Caco-2 (cell line): ENCODE results near the gene SAXO2. TPM values are rescaled to one million over a fixed set of nuclear protein-coding genes. Genes with fewer than 3 reads are reported as not detected.
"Not testable (repeated sequence)": the region's sequence is repeated elsewhere in the genome, so short reads cannot be mapped to it uniquely, and the experiment has no call there.

ENCODE experiments used
- BruUV-seq: library from RNA; stranded (reverse); fragments of 400-500 nt; replicated peaks from 2 replicates; lab custom pipeline; 2021; lab: Mats Ljungman, UMichigan
- CTCF ChIA-PET: fragments of 300-600 bp; sonication (Branson Sonifier 250); formaldehyde crosslinking; loops from one replicate; lab custom pipeline; 2022; ENCODE audit warnings: antibody characterized with exemption; lab: Charles Lee
- POLR2A ChIA-PET: fragments of 300-600 bp; sonication (Branson Sonifier 250); formaldehyde crosslinking; loops from one replicate; lab custom pipeline; 2022; ENCODE audit warnings: antibody characterized with exemption; lab: Charles Lee
- DNase-seq, 2 experiments: peaks; one replicate each; pipeline versions ENCODE4 v3.0.0 to v3.0.0-alpha.2; 2020 to 2022
- H3K27me3 ChIP-seq: replicated peaks from 2 replicates; pipeline ENCODE4 v1.6.0; 2011; ENCODE audit warnings: low read length; ENCODE audit not compliant: control insufficient read depth, insufficient read depth
- H3K36me3 ChIP-seq: 2 replicates; pipeline ENCODE4 v1.5.1; 2011; ENCODE audit warnings: low read length; ENCODE audit not compliant: control insufficient read depth, insufficient read depth
- H3K4me1 ChIP-seq: fragments of 250-450 bp; sonication (Bioruptor Pico); 2 replicates; pipeline ENCODE4 v1.5.1; 2020; ENCODE audit warnings: mild to moderate bottlenecking
- H3K4me3 ChIP-seq: 2 replicates; pipeline ENCODE4 v1.5.1; 2011; ENCODE audit warnings: low read depth, mild to moderate bottlenecking, control low read depth, low read length
- H3K9me3 ChIP-seq: fragments of 250-450 bp; sonication (Bioruptor Pico); 2 replicates; pipeline ENCODE4 v1.5.1; 2020; ENCODE audit warnings: mild to moderate bottlenecking, moderate library complexity
- H3K27ac Mint-ChIP-seq: one replicate; pipeline ENCODE4 v1.8.0; 2022; ENCODE audit warnings: mixed read lengths; ENCODE audit not compliant: unreplicated experiment
- H3K27me3 Mint-ChIP-seq: one replicate; pipeline ENCODE4 v1.8.0; 2022; ENCODE audit warnings: mixed read lengths; ENCODE audit not compliant: insufficient read depth, unreplicated experiment
- H3K36me3 Mint-ChIP-seq: one replicate; pipeline ENCODE4 v1.8.0; 2022; ENCODE audit warnings: mild to moderate bottlenecking, mixed read lengths; ENCODE audit not compliant: insufficient read depth, unreplicated experiment
- H3K4me1 Mint-ChIP-seq: one replicate; pipeline ENCODE4 v1.8.0; 2022; ENCODE audit warnings: low read depth, mixed read lengths; ENCODE audit not compliant: unreplicated experiment
- H3K4me3 Mint-ChIP-seq: one replicate; pipeline ENCODE4 v1.8.0; 2022; ENCODE audit warnings: mild to moderate bottlenecking, moderate library complexity, mixed read lengths; ENCODE audit not compliant: unreplicated experiment
- H3K9me3 Mint-ChIP-seq: one replicate; pipeline ENCODE4 v1.8.0; 2022; ENCODE audit warnings: mixed read lengths; ENCODE audit not compliant: unreplicated experiment
- intact Hi-C: fragments of 100-400 bp; cut with micrococcal nuclease; formaldehyde crosslinking; loops from one replicate; pipeline ENCODE4 v1.10.0; 2022; ENCODE audit not compliant: unreplicated experiment
- total RNA-seq: library from RNA; stranded (reverse); gene quantifications from 2 replicates; pipeline ENCODE4 v1.2.3, GENCODE V29; 2022
- TF ChIP-seq, protein P1 (sequence below), 2 experiments: fragments of 200-600 bp in 1 of 2; IDR thresholded peaks; 1 replicate in 1 of 2; 2 replicates in 1 of 2; pipeline versions ENCODE4 v1.5.1 to v1.8.0; 2011 to 2022; ENCODE audit warnings: antibody characterized with exemption in 1 of 2, control low read depth in 1 of 2, inconsistent platforms in 1 of 2, low read depth in 1 of 2, low read length in 1 of 2, mild to moderate bottlenecking in 1 of 2, moderate library complexity in 1 of 2; ENCODE audit not compliant: insufficient read depth in 1 of 2, severe bottlenecking in 1 of 2, unreplicated experiment in 1 of 2

Gene SAXO2
- total RNA-seq, 1 experiment from 2014 or later = 0.61 TPM

DNA sequence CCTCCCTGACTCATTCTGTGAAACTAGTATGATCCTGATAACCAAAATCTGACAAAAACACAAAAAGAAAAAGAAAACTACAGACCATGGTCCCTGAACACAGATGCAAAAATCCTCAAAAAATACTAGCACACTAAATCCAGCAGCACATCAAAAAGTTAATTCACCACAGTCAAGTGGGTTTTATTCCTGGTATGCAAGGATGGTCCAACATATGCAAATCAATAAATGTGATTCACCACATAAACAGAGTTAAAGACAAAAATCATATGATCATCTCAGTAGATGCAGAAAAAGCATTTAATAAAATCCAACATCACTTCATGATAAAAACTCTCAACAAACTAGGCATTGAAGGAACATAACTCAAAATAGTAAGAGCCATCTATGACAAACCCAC, 12.8 kb downstream of the SAXO2 start:
- H3K36me3 ChIP-seq = no peaks in the 10 kb centered on the region
- Mint-ChIP-seq H3K4me3 (no peak overlapping the region), H3K36me3 (no peaks in the 10 kb centered on the region), H3K4me1 (no peaks in the 10 kb centered on the region), H3K27me3 (peaks cover 18% of the 10 kb centered on the region), H3K9me3 (no peaks in the 10 kb centered on the region), H3K27ac (no peak overlapping the region)
- no peak for DNase-seq
- H3K27me3 ChIP-seq = no peaks in the 10 kb centered on the region
- H3K4me3 ChIP-seq = no peak overlapping the region
- intact Hi-C loops = no loop called here
- H3K9me3 ChIP-seq = no peaks in the 10 kb centered on the region
- H3K4me1 ChIP-seq = no peaks in the 10 kb centered on the region
- ChIA-PET POLR2A (no interaction called here), CTCF (no interaction called here)
- no TSS peak for BruUV-seq
- TF ChIP-seq, protein P1, sequence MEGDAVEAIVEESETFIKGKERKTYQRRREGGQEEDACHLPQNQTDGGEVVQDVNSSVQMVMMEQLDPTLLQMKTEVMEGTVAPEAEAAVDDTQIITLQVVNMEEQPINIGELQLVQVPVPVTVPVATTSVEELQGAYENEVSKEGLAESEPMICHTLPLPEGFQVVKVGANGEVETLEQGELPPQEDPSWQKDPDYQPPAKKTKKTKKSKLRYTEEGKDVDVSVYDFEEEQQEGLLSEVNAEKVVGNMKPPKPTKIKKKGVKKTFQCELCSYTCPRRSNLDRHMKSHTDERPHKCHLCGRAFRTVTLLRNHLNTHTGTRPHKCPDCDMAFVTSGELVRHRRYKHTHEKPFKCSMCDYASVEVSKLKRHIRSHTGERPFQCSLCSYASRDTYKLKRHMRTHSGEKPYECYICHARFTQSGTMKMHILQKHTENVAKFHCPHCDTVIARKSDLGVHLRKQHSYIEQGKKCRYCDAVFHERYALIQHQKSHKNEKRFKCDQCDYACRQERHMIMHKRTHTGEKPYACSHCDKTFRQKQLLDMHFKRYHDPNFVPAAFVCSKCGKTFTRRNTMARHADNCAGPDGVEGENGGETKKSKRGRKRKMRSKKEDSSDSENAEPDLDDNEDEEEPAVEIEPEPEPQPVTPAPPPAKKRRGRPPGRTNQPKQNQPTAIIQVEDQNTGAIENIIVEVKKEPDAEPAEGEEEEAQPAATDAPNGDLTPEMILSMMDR (IDR thresholded peaks at IDR 0.05; ENCODE audit: insufficient read depth in 1 of 2, low read depth in 1 of 2, low read length in 1 of 2, severe bottlenecking in 1 of 2, unreplicated experiment in 1 of 2) = no peak

DNA sequence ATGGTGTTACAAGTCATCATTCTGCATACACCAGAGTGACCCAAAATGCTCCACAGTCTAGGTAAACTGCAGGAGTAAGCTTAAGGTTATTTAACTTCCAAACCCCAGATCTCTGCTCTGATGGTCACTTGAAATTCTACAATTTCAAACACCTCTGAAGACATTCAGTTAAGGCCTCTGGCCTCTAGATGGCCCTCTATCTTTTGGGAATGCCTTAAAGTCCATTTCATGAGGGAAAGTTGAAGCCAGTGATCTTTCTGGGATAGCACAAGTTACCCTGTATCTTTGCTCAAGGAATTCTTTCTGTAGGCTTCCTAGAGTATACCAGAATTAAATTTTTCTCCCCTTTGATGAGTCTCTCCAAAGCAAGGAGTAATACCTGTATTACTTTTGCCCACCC, 18.7 kb downstream of the SAXO2 start:
- H3K4me3 ChIP-seq, DNase-seq, H3K4me3 Mint-ChIP-seq, H3K4me1 Mint-ChIP-seq, H3K9me3 Mint-ChIP-seq, intact Hi-C loops, H3K36me3 ChIP-seq, CTCF ChIA-PET, POLR2A ChIA-PET, H3K9me3 ChIP-seq, H3K4me1 ChIP-seq, H3K36me3 Mint-ChIP-seq, BruUV-seq, H3K27ac Mint-ChIP-seq, H3K27me3 Mint-ChIP-seq, H3K27me3 ChIP-seq: not testable (repeated sequence)
- TF ChIP-seq, protein P1 (IDR thresholded peaks at IDR 0.05; ENCODE audit: insufficient read depth in 1 of 2, low read depth in 1 of 2, low read length in 1 of 2, severe bottlenecking in 1 of 2, unreplicated experiment in 1 of 2) = peak in 1 of 2 experiments; percentile 18

DNA sequence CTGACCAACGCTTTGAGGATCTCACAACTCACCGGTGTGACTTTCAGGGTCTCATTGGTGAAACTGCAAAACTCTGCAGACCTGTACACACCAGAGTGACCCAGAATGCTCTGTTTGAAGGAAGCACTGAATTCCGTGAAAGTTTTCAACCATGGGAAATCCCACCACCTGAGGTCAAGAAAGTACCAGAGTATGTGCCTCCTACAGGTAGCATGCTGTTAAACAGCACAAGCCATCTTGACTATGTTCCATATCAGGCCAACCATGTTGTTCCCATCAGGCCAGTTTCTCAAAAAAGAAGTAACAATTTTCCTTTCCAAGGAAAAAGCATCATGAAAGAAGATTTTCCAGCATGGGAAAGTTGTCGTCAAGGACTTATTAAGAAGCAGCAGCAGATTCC, 19.8 kb downstream of the SAXO2 start:
- H3K4me3 Mint-ChIP-seq, H3K4me1 ChIP-seq, H3K36me3 ChIP-seq, H3K27me3 Mint-ChIP-seq, H3K27ac Mint-ChIP-seq, BruUV-seq, H3K4me1 Mint-ChIP-seq, H3K9me3 ChIP-seq, DNase-seq, H3K4me3 ChIP-seq, intact Hi-C loops, POLR2A ChIA-PET, CTCF ChIA-PET, H3K27me3 ChIP-seq, H3K36me3 Mint-ChIP-seq, H3K9me3 Mint-ChIP-seq: not testable (repeated sequence)

DNA sequence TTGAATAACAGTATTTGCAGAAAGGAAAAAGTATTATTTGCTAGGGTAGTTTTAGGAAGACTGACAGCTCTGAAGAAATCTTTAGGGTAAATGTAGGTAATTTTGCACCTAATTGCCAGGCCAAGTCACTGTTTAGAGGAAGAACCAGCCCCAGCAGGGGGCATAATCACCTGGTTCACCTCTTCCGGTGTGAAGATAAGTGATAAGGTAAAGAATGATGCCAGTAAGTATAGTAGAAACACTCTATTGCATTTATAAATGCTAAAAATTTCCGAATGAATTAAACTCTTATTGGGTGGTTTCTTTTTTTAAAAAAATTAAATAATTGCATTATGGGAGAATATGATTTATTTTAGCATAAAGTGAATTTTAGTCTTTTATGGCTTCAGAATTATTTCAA, 21.8 kb downstream of the SAXO2 start:
- H3K36me3 Mint-ChIP-seq, H3K9me3 ChIP-seq, CTCF ChIA-PET: not testable (repeated sequence)

DNA sequence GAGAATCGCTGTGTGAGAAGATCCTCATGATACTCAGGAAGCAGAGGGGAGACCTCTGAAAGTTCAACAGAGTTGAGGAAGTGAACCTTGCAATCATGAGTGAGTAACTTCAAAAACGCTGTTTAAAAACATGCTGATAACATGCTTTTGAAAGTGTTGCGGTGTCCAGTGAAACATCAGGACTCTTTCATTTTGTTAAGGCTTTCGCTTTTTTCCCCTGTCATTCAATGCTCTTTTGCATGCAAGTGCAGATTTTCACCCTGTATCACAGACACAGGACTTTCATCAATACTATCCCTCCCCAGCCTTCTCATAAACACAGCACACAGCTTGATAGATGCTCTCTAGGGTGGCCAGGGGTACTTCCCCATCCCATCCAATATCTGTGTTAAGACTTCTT, 23.9 kb downstream of the SAXO2 start:
- H3K27ac Mint-ChIP-seq, intact Hi-C loops, H3K36me3 Mint-ChIP-seq, H3K4me3 ChIP-seq, H3K9me3 ChIP-seq, H3K27me3 Mint-ChIP-seq, H3K36me3 ChIP-seq, POLR2A ChIA-PET, CTCF ChIA-PET, DNase-seq, H3K4me1 Mint-ChIP-seq, H3K4me1 ChIP-seq, H3K4me3 Mint-ChIP-seq, BruUV-seq, H3K27me3 ChIP-seq, H3K9me3 Mint-ChIP-seq: not testable (repeated sequence)

More for the DNA sequence above, 21.8 kb downstream of the SAXO2 start:
- H3K36me3 ChIP-seq, H3K27ac Mint-ChIP-seq, H3K4me3 Mint-ChIP-seq, POLR2A ChIA-PET, H3K9me3 Mint-ChIP-seq, H3K4me3 ChIP-seq, H3K4me1 Mint-ChIP-seq, H3K4me1 ChIP-seq, H3K27me3 Mint-ChIP-seq, DNase-seq, H3K27me3 ChIP-seq, intact Hi-C loops, BruUV-seq: not testable (repeated sequence)

DNA sequence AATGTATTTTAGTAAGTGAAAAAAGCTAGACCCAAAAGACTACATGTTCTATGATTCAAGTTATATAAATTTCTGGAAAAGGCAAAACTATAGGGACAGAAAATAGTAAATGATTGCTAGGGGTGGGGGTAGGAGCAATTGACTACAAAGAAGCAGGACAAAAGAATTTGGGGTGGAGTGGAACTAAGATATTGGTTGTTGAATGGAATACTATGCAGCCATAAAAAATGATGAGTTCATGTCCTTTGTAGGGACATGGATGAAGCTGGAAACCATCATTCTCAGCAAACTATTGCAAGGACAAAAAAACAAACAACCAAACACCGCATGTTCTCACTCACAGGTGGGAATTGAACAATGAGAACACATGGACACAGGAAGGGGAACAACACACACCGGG, 25.6 kb downstream of the SAXO2 start:
- H3K36me3 ChIP-seq, H3K4me3 ChIP-seq, intact Hi-C loops, DNase-seq, CTCF ChIA-PET, H3K27ac Mint-ChIP-seq, POLR2A ChIA-PET, H3K27me3 Mint-ChIP-seq, BruUV-seq, H3K4me1 ChIP-seq, H3K9me3 ChIP-seq, H3K4me3 Mint-ChIP-seq, H3K36me3 Mint-ChIP-seq, H3K9me3 Mint-ChIP-seq, H3K4me1 Mint-ChIP-seq, H3K27me3 ChIP-seq: not testable (repeated sequence)
